ENCODE results near the gene NLK. TPM values are rescaled to one million over a fixed set of nuclear protein-coding genes. Genes with fewer than 3 reads are reported as not detected.

The NLK gene
- total RNA-seq (2022) (14.6 and 15.0 TPM in 2 replicates), Bru-seq, nascent RNA (percentile 83 among the genes with signal in this experiment), BruChase-seq, experiment 1, labeled RNA remaining after a 6-hour chase (percentile 69 among the genes with signal in this experiment), BruChase-seq, experiment 2, labeled RNA remaining after a 2-hour chase (percentile 76 among the genes with signal in this experiment)
- long read RNA-seq, full-length matches to known transcripts = 3 of 8 reads
- long read RNA-seq, partial matches to known transcripts = 1 of 8 reads
- long read RNA-seq, other reads (novel, unspliced or antisense) = 4 of 8 reads

DNA sequence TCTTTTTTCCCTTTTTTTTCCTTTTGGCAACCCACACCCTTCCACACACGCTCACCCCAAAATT is at the start of gene NLK:
NLK (plus strand) TSS at position 21 of the 64 bp plus-strand sequence. CDS start 197 bp downstream, outside the sequence.
- POLR2A ChIA-PET = interaction anchor here (0.8 to 1.0 kb wide), 4 partner anchors 13 to 661 kb away, joined by 3 to 4 read pairs (median 3); no protein-coding TSS in a partner anchor
- DNase-seq (ENCODE audit: unreplicated experiment) = no peak
- BruUV-seq (replicated peaks) = no TSS peak
- CTCF ChIA-PET = interaction anchor here (0.6 to 0.7 kb wide), 2 partner anchors 282 to 835 kb away, joined by 3 to 4 read pairs; no protein-coding TSS in a partner anchor
- TF ChIP-seq, protein P1, sequence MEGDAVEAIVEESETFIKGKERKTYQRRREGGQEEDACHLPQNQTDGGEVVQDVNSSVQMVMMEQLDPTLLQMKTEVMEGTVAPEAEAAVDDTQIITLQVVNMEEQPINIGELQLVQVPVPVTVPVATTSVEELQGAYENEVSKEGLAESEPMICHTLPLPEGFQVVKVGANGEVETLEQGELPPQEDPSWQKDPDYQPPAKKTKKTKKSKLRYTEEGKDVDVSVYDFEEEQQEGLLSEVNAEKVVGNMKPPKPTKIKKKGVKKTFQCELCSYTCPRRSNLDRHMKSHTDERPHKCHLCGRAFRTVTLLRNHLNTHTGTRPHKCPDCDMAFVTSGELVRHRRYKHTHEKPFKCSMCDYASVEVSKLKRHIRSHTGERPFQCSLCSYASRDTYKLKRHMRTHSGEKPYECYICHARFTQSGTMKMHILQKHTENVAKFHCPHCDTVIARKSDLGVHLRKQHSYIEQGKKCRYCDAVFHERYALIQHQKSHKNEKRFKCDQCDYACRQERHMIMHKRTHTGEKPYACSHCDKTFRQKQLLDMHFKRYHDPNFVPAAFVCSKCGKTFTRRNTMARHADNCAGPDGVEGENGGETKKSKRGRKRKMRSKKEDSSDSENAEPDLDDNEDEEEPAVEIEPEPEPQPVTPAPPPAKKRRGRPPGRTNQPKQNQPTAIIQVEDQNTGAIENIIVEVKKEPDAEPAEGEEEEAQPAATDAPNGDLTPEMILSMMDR (IDR thresholded peaks at IDR 0.05; ENCODE audit: unreplicated experiment) = no peak
- intact Hi-C loops (cut with micrococcal nuclease) = no loop called here
- Mint-ChIP-seq H3K4me1 (ENCODE audit: insufficient read depth, unreplicated experiment) (peaks cover 52% of the 10 kb centered on the region), H3K9me3 (ENCODE audit: unreplicated experiment) (peaks cover 6% of the 10 kb centered on the region), H3K27ac (ENCODE audit: low read depth, unreplicated experiment) (peak within 1 kb of the TSS; percentile 81), H3K27me3 (ENCODE audit: insufficient read depth, unreplicated experiment) (no peaks in the 10 kb centered on the region), H3K4me3 (ENCODE audit: unreplicated experiment) (peak within 1 kb of the TSS; percentile 91), H3K36me3 (ENCODE audit: insufficient read depth, unreplicated experiment) (peaks cover 7% of the 10 kb centered on the region)

- peaks cover 7% of the 10 kb centered on the region for H3K36me3 Mint-ChIP-seq (ENCODE audit: insufficient read depth, unreplicated experiment)
- POLR2A ChIA-PET = no interaction called here
- no peak overlapping the region for H3K4me3 Mint-ChIP-seq (ENCODE audit: unreplicated experiment)
- no peak overlapping the region for H3K27ac Mint-ChIP-seq (ENCODE audit: low read depth, unreplicated experiment)
- peaks cover 1% of the 10 kb centered on the region for H3K27me3 Mint-ChIP-seq (ENCODE audit: insufficient read depth, unreplicated experiment)
- BruUV-seq (replicated peaks) = no TSS peak
- no peaks in the 10 kb centered on the region for H3K9me3 Mint-ChIP-seq (ENCODE audit: unreplicated experiment)
- TF ChIP-seq, protein P1 (IDR thresholded peaks at IDR 0.05; ENCODE audit: unreplicated experiment) = no peak
- intact Hi-C loops (cut with micrococcal nuclease) = no loop called here
- peaks cover 13% of the 10 kb centered on the region for H3K4me1 Mint-ChIP-seq (ENCODE audit: insufficient read depth, unreplicated experiment)
- no peak for DNase-seq (ENCODE audit: unreplicated experiment)
- CTCF ChIA-PET = interaction anchor here (0.6 kb wide), 1 partner anchor 427 kb away, joined by 4 read pairs; no protein-coding TSS in a partner anchor
Observed at GRCh38 chr17:27993161-27993695, 49.2 kb upstream of the NLK start.

- TF ChIP-seq, protein P1 (IDR thresholded peaks at IDR 0.05; ENCODE audit: unreplicated experiment) = no peak
- Mint-ChIP-seq H3K27me3 (ENCODE audit: insufficient read depth, unreplicated experiment) (peaks cover 7% of the 10 kb centered on the region), H3K4me1 (ENCODE audit: insufficient read depth, unreplicated experiment) (peaks cover 9% of the 10 kb centered on the region), H3K27ac (ENCODE audit: low read depth, unreplicated experiment) (no peak overlapping the region), H3K36me3 (ENCODE audit: insufficient read depth, unreplicated experiment) (peaks cover 4% of the 10 kb centered on the region), H3K4me3 (ENCODE audit: unreplicated experiment) (no peak overlapping the region), H3K9me3 (ENCODE audit: unreplicated experiment) (no peaks in the 10 kb centered on the region)
- intact Hi-C loops (cut with micrococcal nuclease) = no loop called here
- BruUV-seq (replicated peaks) = no TSS peak
- POLR2A ChIA-PET = no interaction called here
- CTCF ChIA-PET = interaction anchor here (0.6 to 0.9 kb wide), 2 partner anchors 100 to 542 kb away, joined by 3 to 4 read pairs; partner anchors contain the start of gene LYRM9
- no peak for DNase-seq (ENCODE audit: unreplicated experiment)
Observed at GRCh38 chr17:27993723-27994310, 48.7 kb upstream of the NLK start.

- Mint-ChIP-seq H3K4me3 (ENCODE audit: unreplicated experiment) (no peak overlapping the region), H3K9me3 (ENCODE audit: unreplicated experiment) (no peaks in the 10 kb centered on the region), H3K27me3 (ENCODE audit: insufficient read depth, unreplicated experiment) (peaks cover 11% of the 10 kb centered on the region), H3K27ac (ENCODE audit: low read depth, unreplicated experiment) (no peak overlapping the region), H3K4me1 (ENCODE audit: insufficient read depth, unreplicated experiment) (peaks cover 5% of the 10 kb centered on the region), H3K36me3 (ENCODE audit: insufficient read depth, unreplicated experiment) (no peaks in the 10 kb centered on the region)
- ChIA-PET POLR2A (no interaction called here), CTCF (interaction anchor here (0.6 to 0.9 kb wide), 3 partner anchors 101 to 541 kb away, joined by 3 to 4 read pairs (median 3); partner anchors contain the start of gene LYRM9)
- TF ChIP-seq, protein P1 (IDR thresholded peaks at IDR 0.05; ENCODE audit: unreplicated experiment) = no peak
- BruUV-seq (replicated peaks) = no TSS peak
- DNase-seq (ENCODE audit: unreplicated experiment) = no peak
- intact Hi-C loops (cut with micrococcal nuclease) = no loop called here
Observed at GRCh38 chr17:27994586-27994985, 47.9 kb upstream of the NLK start.

All from MCF 10A (cell line).